Panc1 (cell line): ENCODE measurements around the gene SMG6. TPM values are rescaled to one million over a fixed set of nuclear protein-coding genes. Genes with fewer than 3 reads are reported as not detected.

Source experiments
- ATAC-seq: fragments of 200-7000 bp; cut with Tn5 transposase; 2 replicates; pipeline ENCODE4 v1.9.1; 2020; ENCODE audit warnings: mild to moderate bottlenecking, moderate library complexity
- BruUV-seq: library from RNA; stranded (reverse); fragments of 400-500 nt; replicated peaks from 2 replicates; lab custom pipeline; 2021; lab: Mats Ljungman, UMichigan
- CTCF ChIA-PET: fragments of 300-600 bp; sonication (Branson Sonifier 250); formaldehyde crosslinking; loops from one replicate; lab custom pipeline; 2022; ENCODE audit warnings: antibody characterized with exemption; lab: Charles Lee
- POLR2A ChIA-PET: fragments of 300-600 bp; sonication (Branson Sonifier 250); formaldehyde crosslinking; loops from one replicate; lab custom pipeline; 2022; ENCODE audit warnings: antibody characterized with exemption; lab: Charles Lee
- DNase-seq: peaks from one replicate; pipeline ENCODE4 v3.0.0-alpha.2; 2010; ENCODE audit warnings: low read depth, low spot score
- H3K27ac ChIP-seq: 2 replicates; pipeline ENCODE4 v1.5.1; 2011; ENCODE audit warnings: mild to moderate bottlenecking, low read length, inconsistent platforms
- H3K27me3 ChIP-seq: fragments of 200-500 bp; sonication (Bioruptor generic); 2 replicates; pipeline ENCODE4 v1.6.0; 2014; ENCODE audit warnings: low read length, inconsistent platforms; ENCODE audit not compliant: control insufficient read depth, insufficient read depth
- H3K36me3 ChIP-seq: fragments of 200-500 bp; sonication (Bioruptor generic); 2 replicates; pipeline ENCODE4 v1.5.1; 2014; ENCODE audit warnings: inconsistent platforms, mild to moderate bottlenecking, low read length, moderate library complexity; ENCODE audit not compliant: control insufficient read depth, insufficient read depth
- H3K4me1 ChIP-seq: 2 replicates; pipeline ENCODE4 v1.5.1; 2011; ENCODE audit warnings: inconsistent platforms, mild to moderate bottlenecking, low read length, moderate library complexity; ENCODE audit not compliant: control insufficient read depth, insufficient read depth
- H3K4me3 ChIP-seq, 2 experiments: 2 replicates each; pipeline ENCODE4 v1.5.1; 2011 to 2012; ENCODE audit warnings: low read depth in 2 of 2, low read length in 2 of 2, mild to moderate bottlenecking in 2 of 2, inconsistent platforms in 1 of 2, moderate library complexity in 1 of 2
- H3K9me3 ChIP-seq: fragments of 200-500 bp; sonication (Bioruptor generic); 2 replicates; pipeline ENCODE4 v1.5.1; 2014; ENCODE audit warnings: low read depth, mild to moderate bottlenecking, inconsistent platforms, low read length, moderate library complexity; ENCODE audit not compliant: control insufficient read depth, insufficient read depth
- POLR2AphosphoS5 ChIP-seq: IDR thresholded peaks from 2 replicates; pipeline ENCODE4 v1.6.1; 2012; ENCODE audit warnings: mild to moderate bottlenecking, low read depth, low read length, moderate library complexity
- REST ChIP-seq, 2 experiments: IDR thresholded peaks; 2 replicates each; pipeline ENCODE4 v1.6.1; 2011 to 2012; ENCODE audit warnings: low read depth in 2 of 2, control low read depth in 1 of 2, low read length in 1 of 2, mild to moderate bottlenecking in 1 of 2, moderate library complexity in 1 of 2; ENCODE audit not compliant: insufficient read depth in 1 of 2
- SIN3A ChIP-seq: IDR thresholded peaks from 2 replicates; pipeline ENCODE4 v1.6.1; 2012; ENCODE audit warnings: low read depth, mild to moderate bottlenecking, low read length, moderate library complexity, borderline replicate concordance; ENCODE audit not compliant: insufficient read depth
- TCF7L2 ChIP-seq: IDR thresholded peaks from 2 replicates; pipeline ENCODE4 v1.6.1; 2011; ENCODE audit warnings: mild to moderate bottlenecking, low read depth, low read length, inconsistent platforms
- in situ Hi-C: cut with HindIII; loops from 2 replicates; pipeline ENCODE4 v1.10.0; 2016; ENCODE audit warnings: low sequenced_read_pairs, low pct_unique_long_range_greater_than_20kb
- intact Hi-C: fragments of 100-400 bp; cut with micrococcal nuclease; formaldehyde crosslinking; loops from one replicate; pipeline ENCODE4 v1.10.0; 2022; ENCODE audit not compliant: unreplicated experiment
- total RNA-seq: library from RNA; stranded (reverse); gene quantifications from one replicate; pipeline ENCODE4 v1.2.1, GENCODE V29; 2021; ENCODE audit not compliant: unreplicated experiment
- TF ChIP-seq, protein P1 (sequence below): fragments of 450-650 bp; IDR thresholded peaks from 2 replicates; pipeline ENCODE4 v1.5.1; 2017; ENCODE audit warnings: mild to moderate bottlenecking

SMG6 gene
- total RNA-seq, 1 experiment from 2014 or later = 17.8 TPM

- Histone ChIP-seq H3K27me3 (no peaks in the 10 kb centered on the region), H3K27ac (no peak overlapping the region), H3K4me1 (no peaks in the 10 kb centered on the region), H3K9me3 (no peaks in the 10 kb centered on the region), H3K4me3 (no peak overlapping the region), H3K36me3 (no peaks in the 10 kb centered on the region; the same call in 1 of the 2 replicates)
- POLR2A ChIA-PET = no interaction called here
- no peak for ATAC-seq
- no peak for DNase-seq
- no peak for TF ChIP-seq SIN3A
- TF ChIP-seq POLR2AphosphoS5 = no peak
- TF ChIP-seq, protein P1, sequence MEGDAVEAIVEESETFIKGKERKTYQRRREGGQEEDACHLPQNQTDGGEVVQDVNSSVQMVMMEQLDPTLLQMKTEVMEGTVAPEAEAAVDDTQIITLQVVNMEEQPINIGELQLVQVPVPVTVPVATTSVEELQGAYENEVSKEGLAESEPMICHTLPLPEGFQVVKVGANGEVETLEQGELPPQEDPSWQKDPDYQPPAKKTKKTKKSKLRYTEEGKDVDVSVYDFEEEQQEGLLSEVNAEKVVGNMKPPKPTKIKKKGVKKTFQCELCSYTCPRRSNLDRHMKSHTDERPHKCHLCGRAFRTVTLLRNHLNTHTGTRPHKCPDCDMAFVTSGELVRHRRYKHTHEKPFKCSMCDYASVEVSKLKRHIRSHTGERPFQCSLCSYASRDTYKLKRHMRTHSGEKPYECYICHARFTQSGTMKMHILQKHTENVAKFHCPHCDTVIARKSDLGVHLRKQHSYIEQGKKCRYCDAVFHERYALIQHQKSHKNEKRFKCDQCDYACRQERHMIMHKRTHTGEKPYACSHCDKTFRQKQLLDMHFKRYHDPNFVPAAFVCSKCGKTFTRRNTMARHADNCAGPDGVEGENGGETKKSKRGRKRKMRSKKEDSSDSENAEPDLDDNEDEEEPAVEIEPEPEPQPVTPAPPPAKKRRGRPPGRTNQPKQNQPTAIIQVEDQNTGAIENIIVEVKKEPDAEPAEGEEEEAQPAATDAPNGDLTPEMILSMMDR = no peak
- TF ChIP-seq TCF7L2 = no peak
- TF ChIP-seq REST (IDR thresholded peaks at IDR 0.05; ENCODE audit: insufficient read depth in 1 of 2, low read depth in 2 of 2, low read length in 1 of 2) = no peak
- BruUV-seq = no TSS peak
- intact Hi-C loops = no loop called here
- in situ Hi-C loops = no loop called here
- CTCF ChIA-PET = interaction anchor here (0.6 kb wide), 1 partner anchor 9 kb away, joined by 3 read pairs; no protein-coding TSS in a partner anchor
Measured at GRCh38 chr17:2074919-2075318, 228.7 kb downstream of the SMG6 start.

- ChIA-PET CTCF (no interaction called here), POLR2A (no interaction called here)
- TF ChIP-seq REST (IDR thresholded peaks at IDR 0.05; ENCODE audit: insufficient read depth in 1 of 2, low read depth in 2 of 2, low read length in 1 of 2) (no peak), SIN3A (no peak), POLR2AphosphoS5 (no peak), TCF7L2 (no peak)
- TF ChIP-seq, protein P1 = no peak
- no peaks in the 10 kb centered on the region for H3K9me3 ChIP-seq
- ATAC-seq (no peak), DNase-seq (no peak)
- H3K27me3 ChIP-seq = no peaks in the 10 kb centered on the region
- intact Hi-C loops = no loop called here
- no peak overlapping the region for H3K4me3 ChIP-seq
- no peak overlapping the region for H3K27ac ChIP-seq
- BruUV-seq = no TSS peak
- in situ Hi-C loops = no loop called here
- no peaks in the 10 kb centered on the region for H3K4me1 ChIP-seq
- H3K36me3 ChIP-seq = no peaks in the 10 kb centered on the region; the same call in 1 of the 2 replicates
Measured at GRCh38 chr17:2071455-2072281, 231.9 kb downstream of the SMG6 start.
